ENCODE measurements around the gene BMF.

The BMF gene

DNA sequence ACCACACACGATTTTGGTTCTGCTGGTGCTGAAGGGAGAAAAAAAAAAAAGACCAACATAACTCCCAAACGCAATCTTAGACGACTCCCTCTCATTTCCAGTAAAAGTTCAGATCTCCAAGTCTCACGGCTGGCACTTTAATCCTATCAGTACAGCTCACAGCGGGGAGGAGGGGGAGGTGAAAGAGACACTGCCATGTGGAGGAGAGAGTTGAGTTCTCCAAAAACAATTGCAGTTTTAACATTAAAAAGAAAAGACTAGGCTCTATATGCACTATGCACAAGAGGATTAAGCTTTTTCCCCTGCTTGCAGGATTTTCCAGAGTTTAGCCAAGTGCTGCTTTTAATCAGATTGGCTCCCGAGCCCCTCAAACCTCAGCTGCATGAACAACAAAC, 16.8 kb downstream of the BMF start:
- no peaks in the 10 kb centered on the region for H3K27me3 ChIP-seq (ENCODE audit: control insufficient read depth in 1 of 2, insufficient read depth in 2 of 2, low read length in 2 of 2)
- H3K36me3 ChIP-seq (ENCODE audit: insufficient read depth, low read length): peaks cover 17% of the 10 kb centered on the region
- no peaks in the 10 kb centered on the region for H3K9me3 ChIP-seq (ENCODE audit: low read length)
- H3K4me3 ChIP-seq (ENCODE audit: low read depth in 1 of 2, low read length in 2 of 2): peak overlapping the region in 1 of 2 donors; percentile 44
- H3K27ac ChIP-seq (ENCODE audit: low read depth, low read length): peak overlapping the region; percentile 30
- H3K9ac ChIP-seq (ENCODE audit: low read length): peak overlapping the region; percentile 7
- H3K4me1 ChIP-seq (ENCODE audit: insufficient read depth, low read length): peaks cover 91% of the 10 kb centered on the region

DNA sequence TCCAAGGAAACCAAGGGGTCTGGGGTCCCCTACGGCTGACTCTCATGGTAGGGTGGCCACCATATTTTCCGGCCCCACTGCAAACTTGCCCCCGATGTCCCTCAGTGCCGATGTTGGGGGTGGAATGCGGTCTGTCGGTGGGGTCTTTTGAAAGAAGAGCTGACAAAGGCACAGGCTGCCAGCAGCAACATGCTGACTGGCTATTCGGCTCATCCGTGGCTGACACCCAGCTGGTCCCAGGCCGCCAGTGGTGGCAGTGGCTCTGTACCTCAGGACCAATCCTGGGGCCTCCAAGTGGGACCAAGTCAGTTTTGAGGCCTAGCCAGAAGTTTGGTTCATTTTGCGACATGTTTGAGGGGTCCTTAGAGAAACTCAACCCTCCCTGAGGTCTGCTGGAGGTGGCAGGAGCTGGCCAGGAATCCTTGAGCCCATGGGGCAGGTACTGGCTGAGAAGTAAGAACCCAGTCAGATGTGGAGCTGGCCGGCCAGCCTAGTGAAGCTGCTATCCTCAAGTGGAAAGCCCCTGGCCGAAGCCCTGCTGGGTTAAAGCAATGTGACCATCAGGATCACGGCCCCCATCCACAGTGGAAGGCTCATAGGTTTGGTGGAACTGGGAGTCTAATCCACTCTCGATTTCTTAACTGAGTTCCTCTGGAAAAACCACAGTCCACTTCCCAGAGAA, 17.8 kb downstream of the BMF start:
- Histone ChIP-seq H3K36me3 (ENCODE audit: insufficient read depth, low read length) (peaks cover 17% of the 10 kb centered on the region), H3K9me3 (ENCODE audit: low read length) (no peaks in the 10 kb centered on the region), H3K27ac (ENCODE audit: low read depth, low read length) (no peak overlapping the region), H3K4me1 (ENCODE audit: insufficient read depth, low read length) (peaks cover 88% of the 10 kb centered on the region), H3K9ac (ENCODE audit: low read length) (no peak overlapping the region), H3K4me3 (ENCODE audit: low read depth in 1 of 2, low read length in 2 of 2) (no peak overlapping the region), H3K27me3 (ENCODE audit: control insufficient read depth in 1 of 2, insufficient read depth in 2 of 2, low read length in 2 of 2) (no peaks in the 10 kb centered on the region)

DNA sequence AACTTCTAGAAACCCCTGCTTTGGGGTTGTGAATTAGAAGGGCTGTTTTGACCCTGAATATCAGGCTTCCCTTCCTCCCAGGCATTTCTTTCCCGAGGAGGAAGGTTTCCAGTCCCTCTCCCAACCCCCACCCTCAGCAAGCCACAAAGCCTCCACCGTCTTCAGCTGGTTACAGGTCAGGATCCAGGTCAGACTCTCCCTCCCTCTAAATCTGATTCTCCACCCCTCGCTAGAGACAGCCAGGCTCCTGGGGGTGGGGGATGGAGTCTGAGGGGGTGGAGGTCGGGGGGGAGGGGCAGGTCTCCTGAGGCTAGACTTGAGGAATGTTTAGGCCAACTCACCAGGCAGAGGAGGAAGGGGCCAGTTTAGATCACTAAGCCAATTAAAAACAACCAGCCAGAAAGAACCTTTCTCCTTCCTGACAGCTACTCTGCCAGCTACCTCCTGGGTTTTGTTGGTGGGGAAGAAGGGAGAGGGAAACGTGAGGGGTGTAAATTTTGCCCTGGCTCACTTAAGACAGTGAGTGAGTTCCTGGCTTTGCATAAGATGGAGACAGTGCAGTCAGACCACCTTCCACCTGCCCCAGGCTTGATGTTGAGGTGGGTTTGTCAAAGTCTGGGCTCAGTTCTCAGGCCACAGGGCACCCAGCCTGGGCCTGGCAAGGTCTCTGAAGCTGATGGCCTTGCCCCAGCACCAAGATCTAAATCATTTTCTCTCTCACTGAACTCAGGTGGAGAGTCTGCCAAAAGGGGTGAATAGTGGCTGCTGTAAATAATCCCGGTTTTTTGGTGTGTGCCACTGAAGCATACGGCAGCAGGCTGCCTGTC, 19.5 kb downstream of the BMF start:
- peaks cover 70% of the 10 kb centered on the region for H3K4me1 ChIP-seq (ENCODE audit: insufficient read depth, low read length)
- H3K36me3 ChIP-seq (ENCODE audit: insufficient read depth, low read length): peaks cover 17% of the 10 kb centered on the region
- no peak overlapping the region for H3K4me3 ChIP-seq (ENCODE audit: low read depth in 1 of 2, low read length in 2 of 2)
- no peaks in the 10 kb centered on the region for H3K9me3 ChIP-seq (ENCODE audit: low read length)
- no peak overlapping the region for H3K27ac ChIP-seq (ENCODE audit: low read depth, low read length)
- H3K27me3 ChIP-seq (ENCODE audit: control insufficient read depth in 1 of 2, insufficient read depth in 2 of 2, low read length in 2 of 2): no peaks in the 10 kb centered on the region
- no peak overlapping the region for H3K9ac ChIP-seq (ENCODE audit: low read length)

DNA sequence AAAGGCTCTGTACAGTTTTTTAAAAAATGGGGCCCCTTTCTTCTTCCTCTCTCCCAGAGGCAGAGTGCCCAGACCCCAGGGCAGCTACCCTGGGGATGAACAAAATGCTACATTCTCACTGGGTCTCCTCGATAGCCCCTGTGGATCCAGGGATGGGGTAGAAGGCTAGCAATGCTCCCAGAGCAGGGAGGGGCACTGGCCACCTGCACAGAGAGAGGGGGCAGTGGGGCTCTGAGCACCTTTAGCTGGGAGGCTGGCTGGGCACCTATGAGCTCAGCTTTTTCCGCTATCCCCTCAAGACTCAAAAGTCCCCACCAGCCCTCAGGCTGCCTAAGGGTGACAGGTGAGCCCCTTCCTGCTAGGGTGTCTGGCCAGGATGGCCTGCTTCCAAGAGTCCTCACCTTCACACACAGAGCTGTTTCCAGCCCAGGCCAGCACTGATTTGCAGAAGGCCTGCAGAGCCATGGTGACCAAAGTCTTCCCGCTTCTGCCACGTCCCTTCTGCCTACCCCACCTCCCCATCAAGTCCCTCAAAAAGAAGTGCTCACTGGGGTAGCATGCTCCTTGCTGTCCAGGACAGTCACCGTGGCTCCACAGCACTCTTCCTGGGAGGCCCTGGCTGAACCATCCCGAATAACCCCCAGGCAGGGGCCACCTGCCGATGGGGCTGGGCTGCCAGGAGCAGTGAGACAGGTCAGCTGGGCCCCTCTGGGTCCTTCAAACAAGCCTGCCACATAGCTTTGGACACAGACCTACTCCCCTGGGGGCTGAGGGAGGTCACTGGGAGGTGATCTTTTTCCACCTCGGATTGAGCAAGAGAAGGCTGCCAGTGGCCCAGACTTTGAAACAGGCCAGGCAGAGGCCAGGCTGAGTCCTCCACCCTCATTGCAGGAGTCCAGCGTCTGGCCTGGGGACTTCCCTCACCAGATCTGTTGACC, 20.4 kb downstream of the BMF start:
- Histone ChIP-seq H3K9ac (ENCODE audit: low read length) (no peak overlapping the region), H3K4me1 (ENCODE audit: insufficient read depth, low read length) (peaks cover 61% of the 10 kb centered on the region), H3K27ac (ENCODE audit: low read depth, low read length) (no peak overlapping the region)

DNA sequence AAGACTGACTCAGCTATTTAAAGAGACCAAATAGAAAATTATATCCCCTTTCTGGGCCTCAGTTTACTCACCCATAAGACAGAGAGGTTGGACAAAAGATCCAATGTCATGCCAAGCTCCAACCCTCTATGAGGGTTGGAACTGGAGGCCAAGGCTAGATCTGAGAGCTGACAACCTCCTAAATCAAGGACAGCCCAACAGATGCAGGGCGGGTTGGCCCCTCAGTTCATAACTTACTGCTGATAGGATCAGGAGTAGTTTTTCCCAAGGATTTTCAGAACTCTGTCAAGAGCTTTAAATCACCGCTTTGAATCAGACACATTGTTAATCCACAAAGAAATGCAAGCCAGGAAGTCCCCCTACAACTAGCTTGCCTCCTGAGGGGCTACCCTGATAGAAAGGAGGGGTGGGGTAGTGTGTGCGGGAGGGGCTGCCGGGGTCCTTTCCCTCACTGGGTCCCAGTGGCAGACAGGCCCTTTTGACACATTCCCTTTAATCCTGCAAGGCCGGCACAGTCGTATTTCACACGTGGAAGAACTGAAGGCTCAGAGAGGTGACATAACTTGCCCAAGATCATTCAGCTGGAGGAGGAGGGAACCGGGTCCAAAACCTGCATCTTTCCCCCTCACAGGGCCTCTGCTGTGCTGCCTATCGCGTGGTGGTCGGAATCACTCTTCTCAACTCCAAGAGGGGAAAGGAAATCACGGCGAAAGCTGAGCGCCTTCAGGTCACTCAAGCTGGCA, 21.4 kb downstream of the BMF start:
- peaks cover 57% of the 10 kb centered on the region for H3K4me1 ChIP-seq (ENCODE audit: insufficient read depth, low read length)
- H3K9ac ChIP-seq (ENCODE audit: low read length): no peak overlapping the region
- H3K27ac ChIP-seq (ENCODE audit: low read depth, low read length): no peak overlapping the region
- peaks cover 17% of the 10 kb centered on the region for H3K36me3 ChIP-seq (ENCODE audit: insufficient read depth, low read length)
- H3K27me3 ChIP-seq (ENCODE audit: control insufficient read depth in 1 of 2, insufficient read depth in 2 of 2, low read length in 2 of 2): no peaks in the 10 kb centered on the region
- H3K9me3 ChIP-seq (ENCODE audit: low read length): no peaks in the 10 kb centered on the region
- H3K4me3 ChIP-seq (ENCODE audit: low read depth in 1 of 2, low read length in 2 of 2): no peak overlapping the region

More for the DNA sequence above, 20.4 kb downstream of the BMF start:
- no peaks in the 10 kb centered on the region for H3K27me3 ChIP-seq (ENCODE audit: control insufficient read depth in 1 of 2, insufficient read depth in 2 of 2, low read length in 2 of 2)
- peaks cover 17% of the 10 kb centered on the region for H3K36me3 ChIP-seq (ENCODE audit: insufficient read depth, low read length)
- H3K9me3 ChIP-seq (ENCODE audit: low read length): no peaks in the 10 kb centered on the region
- no peak overlapping the region for H3K4me3 ChIP-seq (ENCODE audit: low read depth in 1 of 2, low read length in 2 of 2)

DNA sequence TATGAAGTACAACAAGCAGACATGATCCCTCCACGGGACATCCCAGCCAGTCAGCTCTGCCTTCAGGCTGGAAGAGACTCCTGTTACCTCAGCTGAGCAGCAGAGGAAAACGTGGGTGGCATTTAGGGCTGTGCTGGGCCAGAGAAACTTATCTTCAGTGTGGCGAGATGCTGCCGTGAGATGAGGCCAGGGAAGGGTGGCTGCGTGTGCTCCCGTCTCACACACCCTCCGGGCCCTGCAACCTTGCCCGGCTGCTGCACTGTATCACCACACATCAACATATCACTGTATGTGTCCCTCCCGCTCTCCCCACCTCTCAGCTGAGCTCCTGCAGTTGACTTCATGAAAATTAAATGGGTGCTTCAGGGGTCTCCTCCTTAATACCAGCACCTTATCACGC, 23.4 kb downstream of the BMF start:
- no peaks in the 10 kb centered on the region for H3K27me3 ChIP-seq (ENCODE audit: control insufficient read depth in 1 of 2, insufficient read depth in 2 of 2, low read length in 2 of 2)
- H3K9ac ChIP-seq (ENCODE audit: low read length): no peak overlapping the region
- no peak overlapping the region for H3K27ac ChIP-seq (ENCODE audit: low read depth, low read length)
- H3K9me3 ChIP-seq (ENCODE audit: low read length): no peaks in the 10 kb centered on the region
- no peaks in the 10 kb centered on the region for H3K36me3 ChIP-seq (ENCODE audit: insufficient read depth, low read length)
- H3K4me3 ChIP-seq (ENCODE audit: low read depth in 1 of 2, low read length in 2 of 2): no peak overlapping the region
- H3K4me1 ChIP-seq (ENCODE audit: insufficient read depth, low read length): peaks cover 64% of the 10 kb centered on the region

DNA sequence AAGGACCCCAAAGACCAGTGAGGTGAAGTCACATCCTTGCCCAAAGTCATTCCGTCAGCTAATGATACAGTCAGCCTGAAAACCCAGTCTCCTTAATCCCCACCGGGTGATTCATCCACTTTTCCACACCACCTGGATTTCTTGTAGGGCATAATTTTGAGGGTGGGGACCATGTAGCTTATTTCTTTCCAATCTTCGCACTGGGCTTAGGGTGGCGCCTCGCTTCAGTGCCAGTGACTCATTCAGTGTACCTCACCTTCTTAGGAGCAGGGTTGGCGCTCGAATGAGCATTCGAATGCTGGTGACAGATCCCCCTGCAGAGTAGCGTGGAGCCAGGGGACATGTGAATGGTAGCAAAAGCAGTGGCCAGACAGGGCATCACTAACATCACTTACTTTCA, 24.0 kb downstream of the BMF start:
- Histone ChIP-seq H3K36me3 (ENCODE audit: insufficient read depth, low read length) (no peaks in the 10 kb centered on the region), H3K9me3 (ENCODE audit: low read length) (no peaks in the 10 kb centered on the region), H3K27ac (ENCODE audit: low read depth, low read length) (no peak overlapping the region), H3K9ac (ENCODE audit: low read length) (no peak overlapping the region), H3K4me3 (ENCODE audit: low read depth in 1 of 2, low read length in 2 of 2) (no peak overlapping the region), H3K4me1 (ENCODE audit: insufficient read depth, low read length) (peaks cover 62% of the 10 kb centered on the region), H3K27me3 (ENCODE audit: control insufficient read depth in 1 of 2, insufficient read depth in 2 of 2, low read length in 2 of 2) (no peaks in the 10 kb centered on the region)

DNA sequence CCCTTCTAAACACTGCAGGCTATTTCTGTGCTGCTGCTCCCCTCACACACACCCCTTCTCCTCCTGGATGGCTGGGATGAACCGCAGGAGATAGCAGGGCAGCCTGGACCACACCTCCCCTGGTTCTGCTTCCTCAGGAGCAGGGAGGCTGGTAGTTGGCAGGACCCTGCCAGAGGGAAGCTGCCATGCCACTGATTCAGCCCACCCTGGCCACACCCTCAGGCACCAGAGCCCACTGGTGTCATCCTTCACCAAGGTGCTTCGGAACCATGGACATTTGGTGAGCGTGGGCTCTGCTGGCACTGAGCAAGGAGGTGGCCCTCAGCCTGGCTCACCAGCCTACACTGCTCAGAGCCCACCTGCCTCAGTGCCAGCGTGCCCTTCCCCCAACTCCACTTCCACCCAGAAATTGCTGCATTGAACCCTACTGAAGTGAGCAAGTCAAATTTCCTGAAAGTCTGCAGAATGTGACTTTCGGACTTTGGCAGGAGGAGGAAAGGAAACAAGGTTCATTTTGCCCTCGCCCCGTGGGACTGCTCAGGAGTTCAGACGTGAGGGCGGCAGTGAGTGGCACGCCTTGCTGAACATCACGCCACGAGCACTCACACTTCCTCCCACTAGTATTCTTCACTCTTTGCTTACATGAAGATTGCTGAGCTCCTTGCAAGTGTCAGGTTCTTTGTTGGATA, 26.3 kb downstream of the BMF start:
- Histone ChIP-seq H3K4me3 (ENCODE audit: low read depth in 1 of 2, low read length in 2 of 2) (peak overlapping the region; percentile 8 to 49), H3K27me3 (ENCODE audit: control insufficient read depth in 1 of 2, insufficient read depth in 2 of 2, low read length in 2 of 2) (no peaks in the 10 kb centered on the region), H3K4me1 (ENCODE audit: insufficient read depth, low read length) (peaks cover 39% of the 10 kb centered on the region), H3K27ac (ENCODE audit: low read depth, low read length) (peak overlapping the region; percentile 40), H3K9me3 (ENCODE audit: low read length) (no peaks in the 10 kb centered on the region), H3K9ac (ENCODE audit: low read length) (peak overlapping the region; percentile 37), H3K36me3 (ENCODE audit: insufficient read depth, low read length) (no peaks in the 10 kb centered on the region)

DNA sequence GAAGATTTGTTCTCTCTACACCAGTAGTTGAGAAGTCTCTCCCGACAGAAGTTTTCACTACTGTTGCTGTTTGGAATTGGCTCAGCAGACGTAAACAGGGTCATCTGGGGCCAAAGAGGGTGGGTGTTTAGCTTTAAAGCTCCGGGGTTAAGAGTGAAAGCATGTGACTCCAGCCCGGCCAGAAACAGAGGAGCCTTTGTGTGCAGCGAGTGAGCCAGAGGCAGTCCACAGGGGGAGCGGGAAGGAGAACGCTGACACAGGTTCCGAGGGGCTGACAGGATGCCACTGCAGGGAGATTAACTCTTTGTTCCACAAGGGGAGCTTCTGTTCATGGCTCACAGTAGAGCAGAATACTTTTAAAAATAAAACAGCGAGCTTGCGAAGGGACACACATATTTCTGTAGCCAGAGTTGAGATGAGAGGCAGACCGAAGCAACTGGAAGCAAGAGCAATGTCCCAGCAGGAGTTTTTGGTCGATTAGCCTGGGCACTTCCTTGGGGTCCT, 26.9 kb downstream of the BMF start:
- Histone ChIP-seq H3K27me3 (ENCODE audit: control insufficient read depth in 1 of 2, insufficient read depth in 2 of 2, low read length in 2 of 2) (no peaks in the 10 kb centered on the region), H3K4me3 (ENCODE audit: low read depth in 1 of 2, low read length in 2 of 2) (peak overlapping the region; percentile 8 to 49), H3K4me1 (ENCODE audit: insufficient read depth, low read length) (peaks cover 33% of the 10 kb centered on the region), H3K9me3 (ENCODE audit: low read length) (no peaks in the 10 kb centered on the region), H3K27ac (ENCODE audit: low read depth, low read length) (peak overlapping the region; percentile 40), H3K36me3 (ENCODE audit: insufficient read depth, low read length) (no peaks in the 10 kb centered on the region), H3K9ac (ENCODE audit: low read length) (peak overlapping the region; percentile 37)

DNA sequence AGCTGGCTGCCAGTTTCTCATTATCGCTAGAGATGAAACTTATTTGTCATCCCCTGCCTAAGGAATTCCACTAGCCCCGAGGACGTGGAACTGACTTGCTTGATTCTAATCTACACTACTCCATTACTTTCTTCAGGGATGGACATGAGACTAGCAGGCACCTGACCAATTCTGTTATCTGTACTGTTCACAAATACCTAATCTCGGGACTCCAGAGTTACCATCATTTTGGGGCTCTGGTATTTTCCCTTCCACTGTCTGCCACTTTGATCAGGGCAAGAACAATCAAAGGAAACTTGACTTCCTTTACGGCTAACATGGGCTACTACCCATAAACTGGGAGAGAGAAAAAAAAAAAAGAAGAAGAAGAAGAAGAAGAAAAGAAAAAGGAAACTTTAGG, 27.8 kb downstream of the BMF start:
- Histone ChIP-seq H3K27ac (ENCODE audit: low read depth, low read length) (no peak overlapping the region), H3K9ac (ENCODE audit: low read length) (no peak overlapping the region), H3K36me3 (ENCODE audit: insufficient read depth, low read length) (no peaks in the 10 kb centered on the region), H3K9me3 (ENCODE audit: low read length) (no peaks in the 10 kb centered on the region), H3K4me1 (ENCODE audit: insufficient read depth, low read length) (peaks cover 29% of the 10 kb centered on the region), H3K4me3 (ENCODE audit: low read depth in 1 of 2, low read length in 2 of 2) (peak overlapping the region in 1 of 2 donors; percentile 49), H3K27me3 (ENCODE audit: control insufficient read depth in 1 of 2, insufficient read depth in 2 of 2, low read length in 2 of 2) (no peaks in the 10 kb centered on the region)
